NOMO-1 (cell line): ENCODE results near the gene ATP9A.
A peak's percentile ranks its signal among the peaks of the same experiment; 100 is the strongest.
"Not testable (repeated sequence)": the region's sequence is repeated elsewhere in the genome, so short reads cannot be mapped to it uniquely, and the experiment has no call there.

Experiments used
- DNase-seq, 2 experiments: peaks; one replicate each; lab custom pipeline; 2025; ENCODE audit not compliant: unreplicated experiment in 2 of 2; lab: John Stamatoyannopoulos, UW

The ATP9A gene

GRCh38 chr20:51731731-51732095 lies 36.5 kb downstream of the ATP9A start:
- no peak for DNase-seq

GRCh38 chr20:51729771-51730170 lies 38.4 kb downstream of the ATP9A start:
- DNase-seq = no peak

DNA sequence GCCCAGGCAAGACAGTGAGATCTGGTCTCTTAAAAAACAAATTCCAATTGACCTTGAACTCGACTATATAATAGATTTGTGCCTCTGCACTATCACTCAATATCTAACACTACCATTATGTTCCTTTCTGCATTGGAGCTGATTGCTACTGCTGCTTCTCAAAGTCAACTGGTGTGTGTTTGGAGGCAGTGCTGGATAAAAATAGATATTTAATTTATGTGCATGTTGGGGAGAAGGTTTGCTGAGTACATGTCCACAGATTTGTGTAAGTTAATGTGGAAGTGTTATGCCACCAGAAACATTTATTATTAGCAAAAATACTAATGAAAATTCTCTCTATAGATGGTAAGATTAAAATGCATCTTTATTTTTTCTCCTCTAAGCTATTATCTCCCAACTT lies 39.5 kb downstream of the ATP9A start:
- DNase-seq = no peak

DNA sequence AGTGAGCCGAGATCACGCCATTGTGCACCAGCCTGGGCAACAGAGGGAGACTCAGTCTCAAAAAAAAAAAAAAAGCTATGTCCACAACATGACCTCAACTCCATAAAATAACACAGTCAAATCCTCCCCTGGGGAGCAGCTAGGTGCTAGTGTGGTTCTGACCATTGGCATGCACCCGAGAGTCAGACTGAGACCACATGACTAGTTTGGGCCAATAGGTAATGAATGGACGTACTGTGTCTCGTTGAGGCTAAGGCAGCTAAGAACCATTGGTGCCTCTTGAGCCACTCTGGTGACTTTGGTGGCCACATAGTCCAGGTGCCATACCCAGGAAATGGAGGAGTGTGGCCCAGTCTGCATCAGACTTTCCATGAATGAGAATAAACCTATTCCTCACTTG lies 40.3 kb downstream of the ATP9A start:
- DNase-seq = no peak

GRCh38 chr20:51725584-51726176 lies 42.5 kb downstream of the ATP9A start:
- no peak for DNase-seq

GRCh38 chr20:51723026-51723425 lies 45.2 kb downstream of the ATP9A start:
- DNase-seq = not testable (repeated sequence)

- not testable (repeated sequence) for DNase-seq
Observed at GRCh38 chr20:51722246-51722645, 45.9 kb downstream of the ATP9A start.

- no peak for DNase-seq
Observed at GRCh38 chr20:51720854-51721253, 47.3 kb downstream of the ATP9A start.

DNA sequence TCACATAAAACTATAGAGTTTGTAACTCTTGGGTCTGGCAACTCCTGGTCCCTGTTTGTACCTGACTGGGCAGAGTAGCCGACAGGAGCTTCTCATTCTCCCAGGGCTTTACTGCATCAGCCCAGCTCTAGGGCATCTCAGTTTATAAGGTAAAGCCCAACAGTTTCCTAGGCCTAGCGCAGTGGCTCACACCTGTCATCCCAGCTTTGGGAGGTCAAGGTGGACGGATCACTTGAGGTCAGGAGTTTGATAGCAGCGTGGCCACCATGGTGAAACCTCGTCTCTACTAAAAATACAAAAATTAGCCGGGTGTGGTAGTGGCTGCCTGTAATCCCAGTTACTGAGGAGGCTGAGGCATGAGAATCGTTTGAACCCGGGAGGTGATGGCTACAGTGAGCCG lies 47.8 kb downstream of the ATP9A start:
- DNase-seq = no peak

DNA sequence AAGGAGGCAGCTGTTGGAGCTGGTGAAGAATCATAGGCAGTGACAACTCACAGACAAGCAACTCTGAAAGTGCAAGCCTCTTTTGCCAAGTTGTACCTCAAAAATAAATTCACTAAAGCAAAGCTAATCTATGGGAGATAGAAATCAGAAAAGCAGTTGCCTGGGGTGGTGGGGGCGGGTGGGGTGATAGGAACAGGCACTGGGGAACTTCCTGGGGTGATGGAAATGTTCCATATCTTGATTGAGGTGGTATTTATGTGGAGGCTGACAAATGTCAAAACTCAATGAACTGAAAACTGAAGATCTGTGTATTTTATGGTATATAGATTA lies 52.4 kb downstream of the ATP9A start:
- DNase-seq = no peak

DNA sequence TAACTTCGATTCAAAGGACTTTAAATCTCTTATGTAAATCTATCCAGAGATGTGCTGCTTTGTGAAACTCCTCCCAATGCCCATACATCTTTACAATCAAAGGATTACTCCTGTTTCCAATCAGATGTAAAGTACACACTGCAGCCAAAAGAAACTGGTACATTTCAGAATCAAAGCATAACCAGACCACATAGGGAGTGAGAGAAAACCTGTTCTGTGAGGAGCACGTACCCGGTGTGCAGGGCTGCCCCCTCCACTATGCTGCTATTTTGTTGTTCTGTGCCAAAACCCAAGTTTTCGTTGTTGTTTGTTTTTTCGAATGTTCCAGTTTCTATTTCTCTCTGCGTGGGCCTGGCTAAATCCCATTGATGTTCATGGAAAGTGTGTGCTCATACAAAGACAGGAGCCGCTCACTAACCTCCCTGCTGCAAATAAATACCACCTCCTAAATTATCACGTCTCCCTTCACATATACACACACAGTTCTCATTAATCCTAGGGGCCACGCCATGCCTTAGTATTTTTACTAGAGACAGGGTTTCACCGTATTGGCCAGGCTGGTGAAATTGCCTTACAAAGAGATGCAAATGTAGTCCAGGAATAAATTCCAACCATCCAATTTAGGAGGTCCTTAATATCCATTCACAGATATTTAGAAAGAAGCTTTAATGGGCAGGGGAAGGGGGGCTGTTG lies 52.9 kb downstream of the ATP9A start:
- DNase-seq = no peak

- no peak for DNase-seq
Observed at GRCh38 chr20:51713213-51713598, 55.0 kb downstream of the ATP9A start.

DNA sequence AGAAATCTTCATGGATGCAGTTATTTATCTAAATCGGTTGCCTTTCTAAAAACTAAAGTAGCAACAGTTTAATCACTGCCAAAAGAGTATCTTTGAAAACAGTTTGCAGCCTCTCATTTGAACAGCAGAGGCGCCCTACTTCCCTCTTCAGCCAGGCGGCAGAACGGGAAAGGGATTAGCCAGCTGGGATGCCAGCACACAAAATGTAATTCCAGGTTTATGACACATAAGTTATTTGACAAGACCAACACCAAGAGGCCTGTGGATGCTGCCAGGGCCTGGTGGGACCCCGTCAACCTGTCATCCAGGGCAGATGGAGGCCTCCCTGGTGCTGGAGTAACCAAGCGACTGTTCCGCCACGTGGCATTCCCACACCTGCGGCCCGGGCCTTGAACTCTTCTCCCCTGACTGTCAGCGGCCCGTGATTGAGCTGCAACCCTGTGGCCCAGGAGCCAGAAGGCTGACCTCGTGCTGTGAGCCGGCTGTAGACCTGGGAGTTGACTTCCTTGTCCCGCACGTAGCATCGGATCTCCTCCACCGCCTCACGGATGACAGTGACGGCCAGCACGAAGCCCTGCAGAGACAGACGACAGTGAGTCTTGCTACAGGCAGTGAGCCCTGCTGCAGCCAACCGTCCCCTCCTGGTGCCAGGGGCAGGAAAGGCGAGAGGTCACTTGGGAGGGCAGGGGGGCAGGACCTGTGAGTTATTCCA lies 55.5 kb downstream of the ATP9A start:
- no peak for DNase-seq

DNA sequence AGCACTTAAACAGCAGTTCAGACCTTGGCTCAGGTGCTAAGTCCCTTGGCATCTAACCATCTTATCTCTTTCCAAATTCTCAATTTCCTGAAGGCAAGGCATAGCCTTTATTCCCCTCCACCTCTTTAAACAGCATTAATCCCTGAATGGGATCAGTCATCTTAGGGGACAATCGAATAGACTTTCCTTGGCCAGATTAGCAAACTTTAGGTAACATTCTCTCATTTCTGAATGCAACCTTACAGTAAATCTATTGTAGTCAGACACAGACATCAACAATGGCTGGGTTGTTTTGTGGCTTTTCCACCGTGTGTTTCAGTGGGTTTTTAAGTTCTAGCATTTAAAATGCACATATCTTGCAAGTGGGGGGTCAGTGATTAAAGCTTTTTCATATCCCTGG lies 56.8 kb downstream of the ATP9A start:
- no peak for DNase-seq

- DNase-seq = no peak
Observed at GRCh38 chr20:51710361-51710894, 57.8 kb downstream of the ATP9A start.

GRCh38 chr20:51705400-51705799 lies 62.8 kb downstream of the ATP9A start:
- no peak for DNase-seq

DNA sequence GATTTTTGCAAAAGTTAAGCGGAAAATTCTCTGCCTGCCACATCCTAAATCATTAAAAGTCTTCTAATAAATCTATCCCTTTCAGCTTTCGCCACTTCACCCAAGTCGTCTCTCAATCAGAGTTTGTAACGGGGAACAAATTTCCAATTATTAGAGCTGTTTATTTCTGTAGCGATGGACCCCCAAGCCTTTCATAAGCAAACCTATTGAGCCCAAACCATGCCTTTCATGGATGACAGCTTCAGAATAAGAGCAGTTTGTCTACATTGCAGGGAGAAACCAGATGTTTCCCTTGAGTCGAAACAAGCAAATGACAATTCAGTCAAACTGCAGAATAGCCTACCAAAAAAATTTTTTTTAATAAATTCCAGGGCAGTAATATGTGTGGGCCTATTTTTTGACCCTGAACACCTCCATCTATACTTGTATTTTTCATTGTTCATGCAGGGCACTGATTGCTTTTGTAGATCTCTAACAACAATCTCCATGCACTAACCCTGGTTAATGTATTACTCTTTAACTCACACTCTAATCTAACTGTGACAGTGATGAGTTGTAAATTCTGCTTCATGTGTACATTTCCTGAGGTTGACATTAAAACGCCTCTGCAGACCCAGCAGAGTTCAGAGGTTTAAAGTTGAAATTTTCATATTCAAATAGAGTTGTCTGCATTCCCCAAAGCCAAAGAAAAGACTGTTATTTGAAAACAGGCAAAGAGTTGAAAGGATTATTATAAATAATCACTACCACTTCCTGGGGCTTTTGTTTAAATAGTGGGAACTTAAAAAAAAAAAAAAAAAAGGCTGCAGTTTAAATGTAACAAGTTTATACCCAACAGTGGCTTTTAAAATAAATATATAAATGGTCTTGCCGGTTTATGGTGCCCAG lies 64.5 kb downstream of the ATP9A start:
- no peak for DNase-seq

DNA sequence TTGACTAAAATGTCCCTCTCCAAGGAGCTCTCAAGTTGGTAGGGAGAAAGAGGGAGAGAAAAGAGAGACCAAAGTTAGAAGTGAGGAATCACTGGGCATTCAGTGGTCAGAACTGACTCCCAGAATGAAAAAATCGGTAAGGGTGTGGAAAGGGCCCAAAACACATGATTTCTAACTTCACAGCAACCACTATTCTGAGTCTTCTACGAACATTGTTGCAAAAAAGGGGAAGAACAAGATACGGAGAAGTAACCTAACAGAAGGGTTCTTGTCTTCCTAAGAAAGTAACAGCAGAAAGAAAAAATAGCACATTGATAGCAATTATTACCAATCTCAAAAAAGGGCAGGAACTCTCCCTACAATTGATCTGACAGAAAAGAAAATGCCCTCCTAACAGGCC lies 65.6 kb downstream of the ATP9A start:
- DNase-seq = peak; percentile 9 to 22

GRCh38 chr20:51700809-51701285 lies 67.3 kb downstream of the ATP9A start:
- no peak for DNase-seq

DNA sequence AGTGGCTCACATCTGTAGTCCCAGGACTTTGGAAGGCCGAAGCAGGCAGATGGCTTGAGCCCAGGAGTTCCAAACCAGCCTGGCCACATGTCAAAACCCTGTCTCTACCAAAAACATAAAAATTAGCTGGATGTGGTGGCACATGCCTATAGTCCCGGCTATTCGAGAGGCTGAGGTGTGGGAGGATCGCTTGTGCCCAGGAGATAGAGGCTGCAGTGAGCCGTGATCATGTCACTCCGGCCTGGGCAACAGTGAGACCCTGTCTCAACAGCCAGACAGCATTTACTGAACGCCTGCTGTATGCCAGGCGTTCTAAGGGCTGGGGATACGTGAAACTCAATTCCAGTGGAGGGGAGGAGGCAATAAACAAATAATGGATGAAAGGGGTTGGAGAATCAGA lies 69.9 kb downstream of the ATP9A start:
- DNase-seq = no peak
